HG03432 (cell line): ENCODE measurements around the gene MEDAG.
"Not testable (repeated sequence)": the region's sequence is repeated elsewhere in the genome, so short reads cannot be mapped to it uniquely, and the experiment has no call there.

ENCODE experiments used
- ATAC-seq: cut with Tn5 transposase; IDR thresholded peaks from one replicate; pipeline ENCODE4 v1.9.1; 2021; ENCODE audit warnings: mild to moderate bottlenecking, moderate library complexity; ENCODE audit not compliant: unreplicated experiment

The MEDAG gene

GRCh38 chr13:30906411-30907051 is 460 bp downstream of the MEDAG start:
- ATAC-seq, result no peak

DNA sequence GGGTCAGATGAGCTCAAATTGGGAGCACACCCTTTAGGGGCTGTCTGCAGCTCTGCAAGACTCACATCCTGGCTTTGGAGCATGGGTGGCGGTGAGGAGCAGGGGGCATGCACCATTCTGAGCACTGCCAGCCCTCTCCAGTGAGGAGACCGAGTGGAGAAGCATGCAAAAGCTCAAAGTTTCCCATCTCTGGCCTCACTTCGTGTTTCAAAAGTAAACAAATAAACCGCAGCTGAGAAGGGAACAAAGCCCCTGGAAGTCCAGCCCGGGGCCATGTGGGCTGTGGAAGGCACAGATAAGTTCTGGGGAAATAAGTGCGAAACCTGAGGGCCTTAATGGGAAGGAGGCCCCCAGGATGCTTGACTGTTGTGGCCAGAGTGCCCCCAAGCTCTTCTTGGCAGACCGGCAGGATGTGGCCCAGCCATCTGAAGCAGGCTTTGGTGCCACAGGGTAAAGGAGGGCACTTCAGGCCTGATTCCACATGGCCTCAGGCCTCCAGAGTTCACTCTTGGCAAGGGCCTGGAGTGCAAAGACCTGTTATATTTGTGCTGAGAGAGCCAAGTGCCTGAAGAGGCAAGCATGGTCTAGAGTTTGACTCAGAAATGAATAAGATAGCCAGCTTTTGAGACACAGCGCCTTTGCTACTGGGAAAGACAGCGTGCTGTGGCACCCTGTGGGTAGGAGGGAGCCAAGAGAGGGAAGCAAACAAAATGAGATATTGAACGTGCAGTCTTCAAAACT is 1.2 kb downstream of the MEDAG start:
- no peak for ATAC-seq

- ATAC-seq, result no peak
Measured at GRCh38 chr13:30908416-30908980, 2.4 kb downstream of the MEDAG start.

DNA sequence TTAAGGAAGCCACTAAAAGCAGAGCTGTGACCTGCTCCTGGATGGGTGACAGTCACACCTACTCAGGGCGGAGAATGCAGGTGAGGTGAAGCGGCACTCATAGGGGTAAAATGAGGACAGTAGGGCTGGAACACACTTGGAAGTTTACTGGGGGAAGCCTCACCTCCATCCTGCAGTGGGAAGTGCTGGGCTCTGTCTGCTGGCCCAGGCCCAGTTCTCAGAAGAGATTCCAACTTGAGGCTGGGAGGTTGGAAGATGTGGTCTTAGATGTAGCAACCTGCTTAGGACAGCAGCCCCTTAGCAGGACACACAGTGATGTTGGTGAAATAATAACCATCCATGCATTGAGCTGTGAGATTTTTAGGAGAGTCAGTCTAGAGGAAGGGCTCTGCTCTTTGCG is 4.6 kb downstream of the MEDAG start:
- ATAC-seq, result no peak

- ATAC-seq, result no peak
Measured at GRCh38 chr13:30915691-30916541, 9.8 kb downstream of the MEDAG start.

DNA sequence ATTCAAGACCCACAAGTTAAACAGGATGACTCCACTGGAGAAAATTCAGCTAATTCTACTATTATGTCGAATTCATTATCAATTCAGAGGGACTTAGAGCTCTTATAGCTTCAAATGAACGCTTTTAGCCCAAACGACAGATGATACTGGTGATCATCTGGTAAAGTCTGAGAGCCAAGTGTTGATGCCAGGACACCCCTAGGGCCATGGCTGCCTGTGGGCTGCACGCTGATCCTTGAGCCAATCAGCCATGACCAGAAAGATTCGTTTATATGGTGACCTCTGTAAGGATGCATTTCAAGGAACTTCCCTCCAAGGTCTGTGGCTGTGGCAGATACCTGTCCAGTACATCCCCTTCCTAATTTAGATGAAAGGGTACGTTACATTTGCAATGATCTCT is 10.9 kb downstream of the MEDAG start:
- no peak for ATAC-seq

- ATAC-seq, result no peak
Measured at GRCh38 chr13:30918662-30919405, 12.8 kb downstream of the MEDAG start.

- no peak for ATAC-seq
Measured at GRCh38 chr13:30920162-30920909, 14.3 kb downstream of the MEDAG start.

DNA sequence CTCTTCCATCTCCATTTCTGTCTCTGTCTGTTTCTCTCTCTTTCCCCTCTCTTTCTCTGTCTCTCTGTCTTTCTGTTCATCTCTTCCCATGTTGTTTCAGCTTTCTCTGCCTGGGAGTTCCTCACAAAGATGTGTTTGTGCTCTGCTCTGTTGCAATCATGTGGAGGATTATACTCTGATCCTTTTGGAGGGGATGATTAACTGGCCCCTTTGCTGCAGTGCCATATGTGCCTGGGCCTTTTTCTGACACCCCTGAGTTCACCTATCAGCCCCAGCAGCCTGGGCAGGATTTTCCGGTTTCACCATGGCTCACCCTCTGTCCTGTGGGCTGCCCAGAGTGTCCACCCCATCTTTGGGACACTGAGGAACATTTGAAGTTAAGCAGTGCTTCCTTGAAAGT is 17.3 kb downstream of the MEDAG start:
- ATAC-seq, result no peak

DNA sequence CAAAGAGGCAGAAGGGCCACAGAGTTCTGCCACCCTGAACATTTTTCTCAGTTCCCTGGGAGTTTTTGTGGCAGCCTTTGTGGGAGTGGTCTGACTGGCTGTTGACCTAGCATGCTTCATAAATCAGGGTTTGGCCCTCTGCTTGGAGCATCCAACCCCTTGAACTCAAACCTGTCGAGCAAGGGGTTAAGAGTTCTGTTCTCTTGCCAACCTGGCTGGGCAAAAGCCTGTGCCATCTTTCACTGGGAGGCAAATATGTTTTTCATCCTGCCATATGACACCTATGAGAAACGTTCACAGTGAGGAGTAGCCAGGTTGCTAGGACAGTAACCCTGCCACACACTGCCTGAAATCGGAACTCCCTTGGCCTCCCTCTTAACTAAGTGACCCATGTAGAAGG is 18.6 kb downstream of the MEDAG start:
- no peak for ATAC-seq

- no peak for ATAC-seq
Measured at GRCh38 chr13:30925429-30925828, 19.4 kb downstream of the MEDAG start.

DNA sequence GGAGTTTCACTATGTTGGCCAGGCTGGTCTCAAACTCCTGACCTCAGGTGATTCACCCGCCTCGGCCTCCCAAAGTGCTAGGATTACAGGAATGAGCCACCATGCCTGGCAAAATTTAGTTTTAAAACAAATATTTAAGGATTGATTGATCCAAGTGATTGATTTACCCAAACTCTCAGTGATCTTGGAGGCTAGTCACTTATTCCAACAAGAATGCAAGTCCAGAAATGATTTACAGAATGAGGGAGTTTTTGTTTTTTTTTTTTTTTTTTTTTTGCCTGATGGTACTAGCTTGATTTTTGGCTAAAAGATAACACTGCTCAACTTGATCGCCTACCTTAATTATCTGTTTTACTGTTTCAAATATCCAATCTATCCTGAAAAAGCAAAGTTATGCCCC is 20.7 kb downstream of the MEDAG start:
- no peak for ATAC-seq

GRCh38 chr13:30927188-30927587 is 21.1 kb downstream of the MEDAG start:
- ATAC-seq, result not testable (repeated sequence)

DNA sequence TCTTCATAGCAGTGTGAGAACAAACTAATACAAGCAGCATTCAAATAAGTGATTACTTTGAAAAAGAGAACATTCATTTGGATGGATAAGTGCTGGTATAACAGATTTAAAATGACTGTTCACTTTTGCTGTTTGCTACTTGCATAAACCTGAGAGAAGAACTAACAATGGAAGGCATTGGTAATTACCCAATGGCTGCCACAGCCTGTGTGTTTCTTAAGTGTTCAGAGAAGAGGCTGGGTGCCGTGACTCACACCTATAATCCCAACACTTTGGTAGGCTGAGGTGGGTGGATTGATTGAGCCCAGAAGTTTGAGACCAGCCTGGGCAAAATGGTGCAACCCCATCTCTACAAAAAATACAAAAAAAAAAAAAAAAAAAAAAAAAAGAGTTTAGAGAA is 21.5 kb downstream of the MEDAG start:
- no peak for ATAC-seq

- ATAC-seq, result no peak
Measured at GRCh38 chr13:30928978-30929377, 22.9 kb downstream of the MEDAG start.

DNA sequence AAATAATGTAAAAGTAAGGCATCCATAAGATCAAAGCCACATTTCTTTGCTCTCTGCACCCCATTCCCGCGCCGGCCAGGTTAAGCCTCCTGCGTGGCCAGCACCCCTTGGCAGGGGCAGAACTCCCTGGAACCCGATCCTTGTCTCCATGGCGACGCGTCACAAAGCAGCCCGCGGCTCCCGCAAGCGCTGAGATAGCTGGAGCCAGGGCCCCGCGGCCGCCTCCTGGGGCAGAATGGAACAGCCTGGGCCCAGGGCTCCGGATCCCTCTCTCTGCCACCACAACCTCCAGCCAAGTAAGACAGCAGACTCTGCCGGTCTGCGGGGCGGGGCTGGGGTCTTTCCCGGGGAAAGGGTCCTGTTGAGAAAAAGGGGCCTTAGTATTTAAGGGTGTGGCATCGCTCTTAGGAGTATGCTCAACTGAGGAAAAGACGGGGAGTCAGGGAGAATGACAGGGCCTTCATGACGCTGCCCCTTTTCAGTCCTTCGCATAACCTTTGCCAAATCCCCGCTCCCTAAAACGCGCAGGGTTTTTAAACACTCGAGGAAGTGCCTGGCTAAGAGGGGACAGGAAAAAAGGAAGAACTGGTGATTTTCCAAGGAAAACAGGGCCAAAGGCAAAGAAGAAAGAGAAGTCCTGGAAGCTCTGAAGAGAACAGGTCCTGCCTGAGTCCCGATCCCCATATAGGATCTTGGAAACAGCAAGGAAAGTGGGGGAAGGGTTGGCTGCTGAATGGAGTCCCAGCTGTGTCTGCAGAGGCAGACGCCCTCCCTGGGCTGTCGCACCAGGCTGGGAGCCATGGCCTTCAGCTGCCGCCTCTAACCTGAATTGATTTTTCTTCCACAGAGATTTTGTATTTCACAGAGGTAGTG is 26.6 kb downstream of the MEDAG start, which contains the start of gene TEX26:
TSS of gene TEX26 (plus strand) at position 176 of the 873 bp plus-strand sequence. CDS start at position 236, 60 bp downstream.
- no peak for ATAC-seq

DNA sequence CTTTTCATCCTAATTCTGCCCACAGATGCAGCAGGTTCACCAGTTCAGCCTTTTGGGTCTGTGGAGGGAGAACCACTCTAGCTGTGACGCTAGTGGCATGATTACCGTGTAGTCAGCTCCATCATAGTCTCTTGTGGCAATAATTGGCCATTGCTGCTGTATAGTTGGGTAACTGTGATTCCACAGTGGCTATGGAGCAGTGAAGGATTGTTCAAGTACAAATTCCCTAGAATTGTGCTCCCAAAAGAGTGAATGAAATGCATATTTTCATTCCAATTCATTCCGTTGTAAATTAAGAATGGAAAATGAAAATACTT is 27.2 kb downstream of the MEDAG start:
- no peak for ATAC-seq

DNA sequence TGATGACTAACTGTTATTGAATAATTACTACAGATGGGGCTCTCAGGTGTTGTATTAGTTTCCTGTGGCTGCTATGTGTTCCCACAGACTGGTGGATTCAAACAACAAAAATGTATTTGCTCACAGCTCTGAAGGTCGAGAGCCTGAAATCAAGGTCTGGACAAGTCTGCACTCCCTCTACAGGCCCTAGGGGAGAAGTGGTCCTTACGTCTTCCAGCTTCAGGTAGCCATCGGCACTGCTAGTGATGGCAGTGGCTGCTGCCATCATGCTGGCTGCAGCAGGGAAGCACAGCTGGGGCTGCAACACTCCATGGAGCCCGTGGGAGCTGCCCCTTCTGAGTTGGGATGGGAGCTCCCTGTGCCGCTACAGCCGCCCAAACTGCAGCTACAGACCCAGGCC is 28.3 kb downstream of the MEDAG start:
- ATAC-seq, result no peak

GRCh38 chr13:30934803-30935202 is 28.7 kb downstream of the MEDAG start:
- no peak for ATAC-seq
